ENCODE measurements around the gene TRUB2.

TRUB2 gene

GRCh38 chr9:128275198-128276007 is 46.8 kb downstream of the TRUB2 start, which contains the start of gene GOLGA2:
Gene GOLGA2 (minus strand): TSS chr9:128276007. CDS start chr9:128275976, 31 bp downstream.
- in situ Hi-C loops (cut with MboI; ENCODE audit: low sequenced_read_pairs): no loop called here

- in situ Hi-C loops (cut with MboI; ENCODE audit: low sequenced_read_pairs): no loop called here
Measured at GRCh38 chr9:128274245-128274644, 48.0 kb downstream of the TRUB2 start.

- in situ Hi-C loops (cut with MboI; ENCODE audit: low sequenced_read_pairs): no loop called here
Measured at GRCh38 chr9:128271512-128271911, 50.7 kb downstream of the TRUB2 start.

GRCh38 chr9:128271112-128271511 is 51.1 kb downstream of the TRUB2 start:
- in situ Hi-C loops (cut with MboI; ENCODE audit: low sequenced_read_pairs): no loop called here

GRCh38 chr9:128266868-128267590 is 55.2 kb downstream of the TRUB2 start:
- in situ Hi-C loops (cut with MboI; ENCODE audit: low sequenced_read_pairs): no loop called here

GRCh38 chr9:128265348-128265847 is 56.8 kb downstream of the TRUB2 start:
- in situ Hi-C loops (cut with MboI; ENCODE audit: low sequenced_read_pairs): no loop called here

- in situ Hi-C loops (cut with MboI; ENCODE audit: low sequenced_read_pairs): no loop called here
Measured at GRCh38 chr9:128262687-128263086, 59.6 kb downstream of the TRUB2 start.

GRCh38 chr9:128260340-128260739 is 61.9 kb downstream of the TRUB2 start:
- in situ Hi-C loops (cut with MboI; ENCODE audit: low sequenced_read_pairs): no loop called here

- in situ Hi-C loops (cut with MboI; ENCODE audit: low sequenced_read_pairs): no loop called here
Measured at GRCh38 chr9:128259156-128259555, 63.1 kb downstream of the TRUB2 start.

GRCh38 chr9:128258326-128258725 is 63.9 kb downstream of the TRUB2 start:
- in situ Hi-C loops (cut with MboI; ENCODE audit: low sequenced_read_pairs): no loop called here

- in situ Hi-C loops (cut with MboI; ENCODE audit: low sequenced_read_pairs): no loop called here
Measured at GRCh38 chr9:128257907-128258306, 64.3 kb downstream of the TRUB2 start.

- in situ Hi-C loops (cut with MboI; ENCODE audit: low sequenced_read_pairs): no loop called here
Measured at GRCh38 chr9:128257086-128257825, 65.0 kb downstream of the TRUB2 start.
